ENCODE results near the gene CYTH1.

DNA sequence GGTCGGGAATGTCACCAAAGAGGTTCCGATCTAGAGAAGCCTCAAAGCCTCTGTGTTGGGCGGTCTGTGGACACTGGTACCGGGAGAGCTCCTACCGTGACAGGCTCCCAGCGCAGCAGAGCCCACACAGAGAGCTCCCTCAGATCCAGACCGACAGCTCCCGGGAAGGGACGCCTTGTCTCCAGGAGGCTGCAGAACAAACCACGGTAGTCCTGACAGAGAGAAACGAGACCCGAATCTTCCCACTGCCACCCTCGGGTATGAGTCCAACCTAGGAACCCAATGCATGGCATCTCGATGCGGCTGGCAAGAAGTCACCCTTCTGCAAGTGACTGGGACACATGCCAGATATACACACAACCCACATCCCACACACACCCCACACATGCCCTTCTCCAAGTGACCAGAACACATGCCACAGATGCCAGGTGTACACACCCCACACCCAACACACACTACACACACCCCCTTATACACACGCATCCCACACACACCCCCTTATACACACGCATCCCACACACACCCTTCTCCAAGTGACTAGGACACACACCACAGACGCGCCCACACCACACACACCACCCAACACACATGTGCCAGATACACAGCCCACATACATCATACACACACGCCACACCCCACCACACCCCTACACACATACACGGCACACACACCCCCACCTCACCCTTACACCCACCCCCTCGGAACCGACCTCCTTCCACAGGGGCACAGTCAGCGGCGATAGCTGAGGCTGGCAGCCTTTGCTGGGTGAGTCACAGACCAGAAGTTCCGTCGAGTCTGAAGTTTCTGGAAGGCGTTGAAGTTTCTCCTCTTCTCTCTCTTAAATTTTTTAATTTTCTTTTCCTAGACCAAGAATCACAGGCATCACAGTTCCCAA lies 15.9 kb upstream of the CYTH1 start:
- TF ChIP-seq, protein P1, sequence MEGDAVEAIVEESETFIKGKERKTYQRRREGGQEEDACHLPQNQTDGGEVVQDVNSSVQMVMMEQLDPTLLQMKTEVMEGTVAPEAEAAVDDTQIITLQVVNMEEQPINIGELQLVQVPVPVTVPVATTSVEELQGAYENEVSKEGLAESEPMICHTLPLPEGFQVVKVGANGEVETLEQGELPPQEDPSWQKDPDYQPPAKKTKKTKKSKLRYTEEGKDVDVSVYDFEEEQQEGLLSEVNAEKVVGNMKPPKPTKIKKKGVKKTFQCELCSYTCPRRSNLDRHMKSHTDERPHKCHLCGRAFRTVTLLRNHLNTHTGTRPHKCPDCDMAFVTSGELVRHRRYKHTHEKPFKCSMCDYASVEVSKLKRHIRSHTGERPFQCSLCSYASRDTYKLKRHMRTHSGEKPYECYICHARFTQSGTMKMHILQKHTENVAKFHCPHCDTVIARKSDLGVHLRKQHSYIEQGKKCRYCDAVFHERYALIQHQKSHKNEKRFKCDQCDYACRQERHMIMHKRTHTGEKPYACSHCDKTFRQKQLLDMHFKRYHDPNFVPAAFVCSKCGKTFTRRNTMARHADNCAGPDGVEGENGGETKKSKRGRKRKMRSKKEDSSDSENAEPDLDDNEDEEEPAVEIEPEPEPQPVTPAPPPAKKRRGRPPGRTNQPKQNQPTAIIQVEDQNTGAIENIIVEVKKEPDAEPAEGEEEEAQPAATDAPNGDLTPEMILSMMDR (IDR thresholded peaks at IDR 0.05), result no peak
- TF ChIP-seq POLR2AphosphoS5 (IDR thresholded peaks at IDR 0.05), result no peak
- no peak for TF ChIP-seq POLR2A (IDR thresholded peaks at IDR 0.05)
- no peak for TF ChIP-seq EP300 (IDR thresholded peaks at IDR 0.05)

Data from upper lobe of left lung (tissue), 4 donors.